Stimulated activated naive CD4-positive, alpha-beta T cell treated with Interleukin-2 at 50 U/mL for 16 hours (primary cell): ENCODE results near the gene ERGIC1.
"Not testable (repeated sequence)": the region's sequence is repeated elsewhere in the genome, so short reads cannot be mapped to it uniquely, and the experiment has no call there.

Source experiments
- DNase-seq: peaks from one replicate; lab custom pipeline; 2025; lab: John Stamatoyannopoulos, UW

Gene ERGIC1

GRCh38 chr5:172801179-172801671, 32.8 kb upstream of the ERGIC1 start:
- DNase-seq: no peak

- no peak for DNase-seq
Observed at GRCh38 chr5:172802112-172802511, 31.9 kb upstream of the ERGIC1 start.

- no peak for DNase-seq
Observed at GRCh38 chr5:172802567-172803176, 31.4 kb upstream of the ERGIC1 start.

GRCh38 chr5:172805018-172805683, 28.9 kb upstream of the ERGIC1 start:
- DNase-seq: no peak

GRCh38 chr5:172805736-172806255, 28.3 kb upstream of the ERGIC1 start:
- DNase-seq: no peak

- peak; percentile 90 for DNase-seq
Observed at GRCh38 chr5:172806897-172807672, 27.0 kb upstream of the ERGIC1 start.

- DNase-seq: no peak
Observed at GRCh38 chr5:172807766-172808311, 26.2 kb upstream of the ERGIC1 start.

- no peak for DNase-seq
Observed at GRCh38 chr5:172809774-172810173, 24.3 kb upstream of the ERGIC1 start.

- DNase-seq: not testable (repeated sequence)
Observed at GRCh38 chr5:172810996-172811395, 23.1 kb upstream of the ERGIC1 start.

- DNase-seq: no peak
Observed at GRCh38 chr5:172815631-172816030, 18.4 kb upstream of the ERGIC1 start.

GRCh38 chr5:172816925-172817562, 17.0 kb upstream of the ERGIC1 start:
- no peak for DNase-seq

- no peak for DNase-seq
Observed at GRCh38 chr5:172817664-172818063, 16.4 kb upstream of the ERGIC1 start.

- no peak for DNase-seq
Observed at GRCh38 chr5:172818081-172818480, 16.0 kb upstream of the ERGIC1 start.

GRCh38 chr5:172819569-172819968, 14.5 kb upstream of the ERGIC1 start:
- DNase-seq: no peak

GRCh38 chr5:172820046-172820767, 13.8 kb upstream of the ERGIC1 start:
- DNase-seq: peak; percentile 24

GRCh38 chr5:172821340-172821985, 12.6 kb upstream of the ERGIC1 start:
- no peak for DNase-seq

GRCh38 chr5:172823840-172824362, 10.2 kb upstream of the ERGIC1 start:
- DNase-seq: no peak

- no peak for DNase-seq
Observed at GRCh38 chr5:172825610-172826204, 8.3 kb upstream of the ERGIC1 start.

- DNase-seq: no peak
Observed at GRCh38 chr5:172827841-172828240, 6.2 kb upstream of the ERGIC1 start.

GRCh38 chr5:172828911-172829431, 5.1 kb upstream of the ERGIC1 start:
- no peak for DNase-seq
